Osteoblast (primary cell): ENCODE measurements around the gene ADAMTS16. TPM values are rescaled to one million over a fixed set of nuclear protein-coding genes. Genes with fewer than 3 reads are reported as not detected.

Source experiments
- DNase-seq: peaks from one replicate; pipeline ENCODE4 v3.0.0; 2011; ENCODE audit warnings: low spot score, mixed read lengths; ENCODE audit not compliant: insufficient read length; ENCODE audit errors: missing footprints
- H2AFZ ChIP-seq: 2 replicates; pipeline ENCODE4 v1.6.0; 2011; ENCODE audit warnings: mild to moderate bottlenecking, low read length
- H3K27ac ChIP-seq: 2 replicates; pipeline ENCODE4 v1.5.1; 2011; ENCODE audit warnings: mild to moderate bottlenecking, low read depth, low read length, moderate library complexity
- H3K27me3 ChIP-seq: 2 replicates; pipeline ENCODE4 v1.6.0; 2012; ENCODE audit warnings: mild to moderate bottlenecking, control low read depth, inconsistent platforms, low read length, moderate library complexity; ENCODE audit not compliant: insufficient read depth
- H3K36me3 ChIP-seq: 2 replicates; pipeline ENCODE4 v1.5.1; 2011; ENCODE audit warnings: mild to moderate bottlenecking, low read length, control low read depth, moderate library complexity; ENCODE audit not compliant: insufficient read depth
- H3K4me1 ChIP-seq: 2 replicates; pipeline ENCODE4 v1.5.1; 2011; ENCODE audit warnings: mild to moderate bottlenecking, low read length, control low read depth, moderate library complexity; ENCODE audit not compliant: insufficient read depth
- H3K4me2 ChIP-seq: 2 replicates; pipeline ENCODE4 v1.6.0; 2011; ENCODE audit warnings: mild to moderate bottlenecking, low read length; ENCODE audit not compliant: insufficient read depth
- H3K4me3 ChIP-seq: fragments of 200-600 bp; sonication (generic); 3 replicates; pipeline ENCODE4 v1.5.1; 2012; ENCODE audit warnings: mild to moderate bottlenecking, low read length, inconsistent platforms; ENCODE audit not compliant: insufficient read depth
- H3K79me2 ChIP-seq: 2 replicates; pipeline ENCODE4 v1.6.0; 2012; ENCODE audit warnings: mild to moderate bottlenecking, low read length, control low read depth, inconsistent platforms; ENCODE audit not compliant: insufficient read depth
- H3K9me3 ChIP-seq: 2 replicates; pipeline ENCODE4 v1.5.1; 2011; ENCODE audit warnings: low read depth, low read length, control low read depth
- H4K20me1 ChIP-seq: 2 replicates; pipeline ENCODE4 v1.6.0; 2012; ENCODE audit warnings: mild to moderate bottlenecking, low read length, control low read depth; ENCODE audit not compliant: insufficient read depth
- CTCF ChIP-seq: IDR thresholded peaks from 2 replicates; pipeline ENCODE4 v1.5.1; 2011; ENCODE audit warnings: mild to moderate bottlenecking, low read depth, low read length, moderate library complexity; ENCODE audit errors: extremely low read depth
- total RNA-seq: library from RNA; depleted of rRNA; stranded (reverse); fragments of >200 nt; gene quantifications from 2 replicates; pipeline ENCODE4 v1.2.3, GENCODE V29; 2012

The ADAMTS16 gene
- total RNA-seq, 1 donor = 1.4 TPM

- H3K36me3 ChIP-seq = no peaks in the 10 kb centered on the region
- no peaks in the 10 kb centered on the region for H3K9me3 ChIP-seq
- TF ChIP-seq CTCF = no peak
- H3K4me3 ChIP-seq = no peak overlapping the region
- no peak for DNase-seq
- no peaks in the 10 kb centered on the region for H4K20me1 ChIP-seq
- H2AFZ ChIP-seq = no peak overlapping the region
- H3K4me1 ChIP-seq = no peaks in the 10 kb centered on the region
- no peaks in the 10 kb centered on the region for H3K27me3 ChIP-seq
- H3K4me2 ChIP-seq = no peak overlapping the region
- H3K27ac ChIP-seq = no peak overlapping the region
- H3K79me2 ChIP-seq = no peaks in the 10 kb centered on the region
Measured at GRCh38 chr5:5155617-5156016, 15.5 kb downstream of the ADAMTS16 start.

- Histone ChIP-seq H3K4me3 (no peak overlapping the region), H2AFZ (no peak overlapping the region), H3K4me2 (no peak overlapping the region), H4K20me1 (no peaks in the 10 kb centered on the region), H3K36me3 (no peaks in the 10 kb centered on the region), H3K9me3 (no peaks in the 10 kb centered on the region), H3K27ac (no peak overlapping the region), H3K79me2 (no peaks in the 10 kb centered on the region), H3K4me1 (no peaks in the 10 kb centered on the region), H3K27me3 (no peaks in the 10 kb centered on the region)
- no peak for TF ChIP-seq CTCF
- DNase-seq = no peak
Measured at GRCh38 chr5:5156471-5157082, 16.4 kb downstream of the ADAMTS16 start.

- no peak for DNase-seq
- Histone ChIP-seq H3K9me3 (no peaks in the 10 kb centered on the region), H3K27me3 (no peaks in the 10 kb centered on the region), H2AFZ (no peak overlapping the region), H3K4me3 (no peak overlapping the region), H3K27ac (no peak overlapping the region), H3K36me3 (no peaks in the 10 kb centered on the region), H3K4me2 (no peak overlapping the region), H3K4me1 (no peaks in the 10 kb centered on the region), H4K20me1 (no peaks in the 10 kb centered on the region), H3K79me2 (no peaks in the 10 kb centered on the region)
- TF ChIP-seq CTCF = no peak
Measured at GRCh38 chr5:5158472-5158895, 18.4 kb downstream of the ADAMTS16 start.

- no peaks in the 10 kb centered on the region for H3K9me3 ChIP-seq
- TF ChIP-seq CTCF = no peak
- no peak overlapping the region for H2AFZ ChIP-seq
- H3K27me3 ChIP-seq = no peaks in the 10 kb centered on the region
- DNase-seq = no peak
- no peaks in the 10 kb centered on the region for H4K20me1 ChIP-seq
- H3K4me2 ChIP-seq = no peak overlapping the region
- no peaks in the 10 kb centered on the region for H3K36me3 ChIP-seq
- H3K4me3 ChIP-seq = no peak overlapping the region
- H3K79me2 ChIP-seq = no peaks in the 10 kb centered on the region
- H3K4me1 ChIP-seq = no peaks in the 10 kb centered on the region
- no peak overlapping the region for H3K27ac ChIP-seq
Measured at GRCh38 chr5:5159282-5160103, 19.4 kb downstream of the ADAMTS16 start.
